ENCODE results near the gene TGFBR3L. TPM values are rescaled to one million over a fixed set of nuclear protein-coding genes. Genes with fewer than 3 reads are reported as not detected.

TGFBR3L gene
- total RNA-seq, 2 experiments from 2014 or later = 1.7 to 3.7 TPM

DNA sequence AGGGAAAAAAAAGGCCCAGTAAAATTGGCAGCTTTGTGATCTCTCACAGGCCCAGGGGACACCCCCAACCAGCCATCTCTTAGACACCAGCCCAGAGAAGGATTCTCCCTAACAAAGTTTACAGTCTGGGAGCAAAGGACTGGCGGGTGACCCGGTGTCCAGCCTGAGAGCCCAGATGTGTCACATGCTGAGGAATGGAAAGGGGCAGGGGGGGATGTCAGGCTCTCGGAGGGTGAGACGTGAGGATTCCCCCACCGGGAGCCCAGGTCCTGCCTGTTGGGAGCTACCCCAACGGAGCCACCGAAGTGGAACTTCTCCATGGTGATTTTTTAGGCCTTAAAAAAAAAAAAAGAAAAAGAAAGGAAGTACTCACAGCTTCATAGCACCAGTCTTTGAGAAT, 16.1 kb downstream of the TGFBR3L start:
- Mint-ChIP-seq H3K36me3 (ENCODE audit: low read depth) (peaks cover 17% of the 10 kb centered on the region), H3K27ac (no peak overlapping the region), H3K9me3 (no peaks in the 10 kb centered on the region), H3K27me3 (ENCODE audit: low read depth) (no peaks in the 10 kb centered on the region), H3K4me1 (ENCODE audit: low read depth) (peaks cover 8% of the 10 kb centered on the region), H3K4me3 (no peak overlapping the region)
- intact Hi-C loops (cut with micrococcal nuclease) = no loop called here
- CTCF ChIA-PET = interaction anchor here (0.6 to 2.5 kb wide), 3 partner anchors 10 to 123 kb away, joined by 3 to 8 read pairs (median 4); partner anchors contain the start of gene SNAPC2
- no peak for DNase-seq

GRCh38 chr19:7931221-7932061, 16.8 kb downstream of the TGFBR3L start:
- peaks cover 6% of the 10 kb centered on the region for H3K4me1 Mint-ChIP-seq (ENCODE audit: low read depth)
- peaks cover 16% of the 10 kb centered on the region for H3K36me3 Mint-ChIP-seq (ENCODE audit: low read depth)
- no peaks in the 10 kb centered on the region for H3K27me3 Mint-ChIP-seq (ENCODE audit: low read depth)
- intact Hi-C loops (cut with micrococcal nuclease) = no loop called here
- CTCF ChIA-PET = interaction anchor here (0.6 to 1.4 kb wide), 2 partner anchors 13 to 122 kb away, joined by 3 to 4 read pairs; no protein-coding TSS in a partner anchor
- no peak overlapping the region for H3K4me3 Mint-ChIP-seq
- no peak overlapping the region for H3K27ac Mint-ChIP-seq
- no peaks in the 10 kb centered on the region for H3K9me3 Mint-ChIP-seq
- no peak for DNase-seq

- no peaks in the 10 kb centered on the region for H3K9me3 Mint-ChIP-seq
- no peak overlapping the region for H3K4me3 Mint-ChIP-seq
- no peak overlapping the region for H3K27ac Mint-ChIP-seq
- CTCF ChIA-PET = interaction anchor here (1.4 kb wide), 1 partner anchor 12 kb away, joined by 3 read pairs; no protein-coding TSS in a partner anchor
- peaks cover 17% of the 10 kb centered on the region for H3K36me3 Mint-ChIP-seq (ENCODE audit: low read depth)
- no peaks in the 10 kb centered on the region for H3K27me3 Mint-ChIP-seq (ENCODE audit: low read depth)
- intact Hi-C loops (cut with micrococcal nuclease) = no loop called here
- H3K4me1 Mint-ChIP-seq (ENCODE audit: low read depth) = peaks cover 5% of the 10 kb centered on the region
- no peak for DNase-seq
Observed at GRCh38 chr19:7932276-7932929, 17.8 kb downstream of the TGFBR3L start.

DNA sequence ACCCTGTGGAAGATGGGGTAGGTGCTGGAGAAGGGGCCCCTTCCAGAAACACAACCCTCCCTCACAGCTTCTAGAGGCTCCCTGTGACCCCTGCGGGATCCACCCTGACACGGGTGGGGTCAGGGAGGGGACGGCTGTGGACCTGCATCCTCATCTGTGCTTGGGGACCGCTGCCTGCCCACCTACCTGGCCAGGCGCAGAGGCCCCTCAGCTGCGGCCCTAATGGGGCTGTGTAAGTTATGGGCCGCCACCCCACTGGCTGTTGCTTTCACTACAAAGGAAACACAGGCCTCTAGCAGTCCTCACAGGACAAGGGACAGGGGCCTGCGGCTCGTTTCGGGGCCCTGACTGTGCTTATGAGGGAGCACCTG, 18.3 kb downstream of the TGFBR3L start:
- CTCF ChIA-PET = no interaction called here

DNA sequence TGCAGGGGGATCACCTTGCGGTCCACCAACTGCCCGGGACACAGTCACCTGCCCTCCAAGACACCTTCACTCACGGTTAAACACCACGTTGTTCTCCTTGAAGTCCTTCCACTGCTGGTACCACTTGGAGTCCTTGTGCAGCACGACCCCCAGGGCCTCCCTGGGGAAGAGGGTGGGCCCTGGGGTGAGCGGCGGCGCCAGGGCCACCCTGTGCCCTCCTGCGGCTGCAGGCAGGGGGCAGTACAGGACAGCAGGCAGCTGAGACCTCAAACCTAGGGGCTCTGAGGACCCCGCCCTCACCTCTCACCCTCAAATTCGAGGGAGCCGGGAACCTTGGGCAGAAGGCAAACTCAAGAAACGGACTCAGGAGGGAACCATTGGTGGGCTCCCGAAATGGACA, 18.8 kb downstream of the TGFBR3L start:
- intact Hi-C loops (cut with micrococcal nuclease) = no loop called here
- CTCF ChIA-PET = no interaction called here
- Mint-ChIP-seq H3K36me3 (ENCODE audit: low read depth) (peaks cover 22% of the 10 kb centered on the region), H3K27me3 (ENCODE audit: low read depth) (no peaks in the 10 kb centered on the region), H3K27ac (no peak overlapping the region), H3K4me1 (ENCODE audit: low read depth) (peaks cover 3% of the 10 kb centered on the region), H3K4me3 (no peak overlapping the region), H3K9me3 (no peaks in the 10 kb centered on the region)
- DNase-seq = no peak

More for the DNA sequence above, 18.3 kb downstream of the TGFBR3L start:
- Mint-ChIP-seq H3K4me3 (no peak overlapping the region), H3K4me1 (ENCODE audit: low read depth) (peaks cover 5% of the 10 kb centered on the region), H3K27ac (no peak overlapping the region), H3K36me3 (ENCODE audit: low read depth) (peaks cover 22% of the 10 kb centered on the region), H3K27me3 (ENCODE audit: low read depth) (no peaks in the 10 kb centered on the region), H3K9me3 (no peaks in the 10 kb centered on the region)
- intact Hi-C loops (cut with micrococcal nuclease) = no loop called here
- no peak for DNase-seq

GRCh38 chr19:7933828-7934725, 19.4 kb downstream of the TGFBR3L start:
- H3K9me3 Mint-ChIP-seq = no peaks in the 10 kb centered on the region
- H3K27me3 Mint-ChIP-seq (ENCODE audit: low read depth) = no peaks in the 10 kb centered on the region
- CTCF ChIA-PET = no interaction called here
- peaks cover 5% of the 10 kb centered on the region for H3K4me1 Mint-ChIP-seq (ENCODE audit: low read depth)
- H3K4me3 Mint-ChIP-seq = no peak overlapping the region
- H3K36me3 Mint-ChIP-seq (ENCODE audit: low read depth) = peaks cover 25% of the 10 kb centered on the region
- no peak for DNase-seq
- intact Hi-C loops (cut with micrococcal nuclease) = no loop called here
- no peak overlapping the region for H3K27ac Mint-ChIP-seq

GRCh38 chr19:7934766-7935165, 20.1 kb downstream of the TGFBR3L start:
- H3K36me3 Mint-ChIP-seq (ENCODE audit: low read depth) = peaks cover 25% of the 10 kb centered on the region
- intact Hi-C loops (cut with micrococcal nuclease) = no loop called here
- CTCF ChIA-PET = no interaction called here
- H3K9me3 Mint-ChIP-seq = no peaks in the 10 kb centered on the region
- H3K27ac Mint-ChIP-seq = no peak overlapping the region
- H3K4me1 Mint-ChIP-seq (ENCODE audit: low read depth) = peaks cover 5% of the 10 kb centered on the region
- DNase-seq = no peak
- H3K4me3 Mint-ChIP-seq = no peak overlapping the region
- no peaks in the 10 kb centered on the region for H3K27me3 Mint-ChIP-seq (ENCODE audit: low read depth)

DNA sequence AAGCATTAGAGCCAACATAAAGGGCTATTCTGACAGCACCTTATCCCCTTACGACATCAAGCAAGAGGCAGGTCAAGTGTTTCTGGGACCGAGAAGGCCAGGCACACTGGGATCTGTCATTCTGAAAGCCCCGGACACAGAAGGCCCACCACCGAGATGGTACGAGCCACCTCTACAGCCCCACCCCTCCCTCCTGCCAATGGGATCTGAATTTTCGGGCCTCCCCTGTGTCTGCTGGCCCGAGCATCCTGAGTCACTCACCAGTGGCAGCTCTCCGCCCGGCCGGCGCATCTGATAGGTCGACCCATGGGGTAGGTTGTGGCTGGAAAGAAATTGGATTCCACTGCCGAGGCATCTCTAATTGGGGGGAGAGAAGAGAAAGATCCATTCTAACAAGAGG, 26.2 kb downstream of the TGFBR3L start:
- Mint-ChIP-seq H3K4me3 (no peak overlapping the region), H3K9me3 (no peaks in the 10 kb centered on the region), H3K4me1 (ENCODE audit: low read depth) (peaks cover 42% of the 10 kb centered on the region), H3K27ac (no peak overlapping the region), H3K36me3 (ENCODE audit: low read depth) (peaks cover 17% of the 10 kb centered on the region), H3K27me3 (ENCODE audit: low read depth) (no peaks in the 10 kb centered on the region)
- intact Hi-C loops (cut with micrococcal nuclease) = loop anchor here (5.0 kb wide), 1 partner anchor 111 kb away; the partner anchor contains the start of gene CCL25
- no peak for DNase-seq
- CTCF ChIA-PET = no interaction called here

GRCh38 chr19:7941895-7942596, 27.4 kb downstream of the TGFBR3L start:
- H3K36me3 Mint-ChIP-seq (ENCODE audit: low read depth) = peaks cover 16% of the 10 kb centered on the region
- peak overlapping the region; percentile 43 for H3K27ac Mint-ChIP-seq
- DNase-seq = no peak
- H3K27me3 Mint-ChIP-seq (ENCODE audit: low read depth) = no peaks in the 10 kb centered on the region
- no peaks in the 10 kb centered on the region for H3K9me3 Mint-ChIP-seq
- CTCF ChIA-PET = interaction anchor here (0.6 kb wide), 1 partner anchor 72 kb away, joined by 4 read pairs; no protein-coding TSS in a partner anchor
- peaks cover 41% of the 10 kb centered on the region for H3K4me1 Mint-ChIP-seq (ENCODE audit: low read depth)
- intact Hi-C loops (cut with micrococcal nuclease) = loop anchor here (2.0 to 5.0 kb wide), 2 partner anchors 110 to 217 kb away; partner anchors contain the start of gene CCL25
- peak overlapping the region; percentile 95 for H3K4me3 Mint-ChIP-seq

DNA sequence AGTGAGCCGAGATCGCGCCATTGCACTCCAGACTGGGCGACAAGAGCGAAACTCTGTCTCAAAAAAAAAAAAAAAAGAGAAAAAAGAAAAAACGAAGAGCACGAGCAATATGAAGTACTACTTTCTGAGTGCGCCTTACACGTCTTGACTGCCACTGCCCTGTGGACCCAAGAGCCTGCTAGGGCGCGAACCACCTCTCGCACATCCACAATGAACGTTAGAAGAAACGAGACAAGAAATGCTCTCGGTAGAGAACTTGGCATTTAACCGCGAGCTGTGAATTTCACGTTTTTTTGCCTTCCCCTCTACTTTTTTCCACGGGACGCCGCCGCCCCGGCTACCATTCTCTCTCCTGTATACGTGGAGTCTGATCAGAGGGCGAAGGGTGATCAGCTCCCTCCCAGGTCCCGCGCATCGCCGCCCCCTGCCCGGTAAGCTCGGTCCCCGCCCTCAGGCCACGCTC, 28.4 kb downstream of the TGFBR3L start:
- no peak for DNase-seq
- Mint-ChIP-seq H3K27ac (peak overlapping the region; percentile 94), H3K36me3 (ENCODE audit: low read depth) (peaks cover 12% of the 10 kb centered on the region), H3K9me3 (no peaks in the 10 kb centered on the region), H3K4me1 (ENCODE audit: low read depth) (peaks cover 41% of the 10 kb centered on the region), H3K4me3 (peak overlapping the region; percentile 95), H3K27me3 (ENCODE audit: low read depth) (no peaks in the 10 kb centered on the region)
- intact Hi-C loops (cut with micrococcal nuclease) = loop anchor here (1.0 to 5.0 kb wide), 6 partner anchors 23 to 378 kb away; partner anchors contain the start of genes CCL25, MAP2K7, NDUFA7 and RPS28
- CTCF ChIA-PET = interaction anchor here (0.6 to 2.5 kb wide), 12 partner anchors 14 to 310 kb away, joined by 3 to 18 read pairs (median 6); partner anchors contain the start of genes SNAPC2 and TRAPPC5
